GM23338 (cell line): ENCODE results near the gene LRRN1. TPM values are rescaled to one million over a fixed set of nuclear protein-coding genes. Genes with fewer than 3 reads are reported as not detected.

Source experiments
- ATAC-seq: fragments of 200-7000 bp; cut with Tn5 transposase; 3 replicates; pipeline ENCODE4 v1.9.1; 2020
- DNase-seq: peaks from one replicate; pipeline ENCODE4 v3.0.0-alpha.2; 2015; ENCODE audit warnings: low spot score
- H2AFZ ChIP-seq: fragments of 200-600 bp; sonication (generic); 2 replicates; pipeline ENCODE4 v1.8.0; 2016; ENCODE audit warnings: antibody characterized with exemption, mild to moderate bottlenecking, moderate library complexity
- H3F3A ChIP-seq: fragments of 200-600 bp; sonication (generic); replicated peaks from 2 replicates; pipeline ENCODE4 v1.8.0; 2017; ENCODE audit warnings: antibody characterized with exemption, mixed run types, low read depth
- H3K27ac ChIP-seq: fragments of 200-600 bp; sonication (generic); 2 replicates; pipeline ENCODE4 v1.6.1; 2016; ENCODE audit warnings: low read depth
- H3K27me3 ChIP-seq: fragments of 200-600 bp; sonication (generic); 2 replicates; pipeline ENCODE4 v1.8.0; 2016; ENCODE audit warnings: mild to moderate bottlenecking, mixed run types, moderate library complexity; ENCODE audit not compliant: insufficient read depth
- H3K36me3 ChIP-seq: fragments of 200-600 bp; sonication (generic); 2 replicates; pipeline ENCODE4 v1.8.0; 2016; ENCODE audit warnings: mild to moderate bottlenecking; ENCODE audit not compliant: insufficient read depth
- H3K4me1 ChIP-seq: fragments of 200-600 bp; sonication (generic); 2 replicates; pipeline ENCODE4 v1.8.0; 2016; ENCODE audit warnings: mild to moderate bottlenecking, moderate library complexity; ENCODE audit not compliant: insufficient read depth
- H3K4me2 ChIP-seq: fragments of 200-600 bp; sonication (generic); 2 replicates; pipeline ENCODE4 v1.7.1; 2017; ENCODE audit warnings: mixed run types
- H3K4me3 ChIP-seq: fragments of 200-600 bp; sonication (generic); 2 replicates; pipeline ENCODE4 v1.6.1; 2016; ENCODE audit warnings: mixed run types
- H3K79me2 ChIP-seq: fragments of 200-600 bp; sonication (generic); replicated peaks from 2 replicates; pipeline ENCODE4 v1.8.0; 2017; ENCODE audit warnings: mild to moderate bottlenecking; ENCODE audit not compliant: insufficient read depth
- H3K9me2 ChIP-seq: fragments of 200-600 bp; sonication (generic); 2 replicates; pipeline ENCODE4 v1.8.0; 2017; ENCODE audit not compliant: insufficient read depth
- H4K20me1 ChIP-seq: fragments of 200-600 bp; sonication (generic); replicated peaks from 2 replicates; pipeline ENCODE4 v1.8.0; 2017; ENCODE audit warnings: mild to moderate bottlenecking; ENCODE audit not compliant: insufficient read depth
- H3K27ac Mint-ChIP-seq: 2 replicates; pipeline ENCODE4 v1.8.0; 2020; ENCODE audit warnings: inconsistent platforms, mild to moderate bottlenecking, moderate library complexity, mixed read lengths
- H3K27me3 Mint-ChIP-seq: 3 replicates; pipeline ENCODE4 v1.8.0; 2022; ENCODE audit warnings: low read depth, mild to moderate bottlenecking, moderate library complexity, mixed read lengths, inconsistent platforms; ENCODE audit not compliant: insufficient read depth, poor library complexity
- H3K36me3 Mint-ChIP-seq: 3 replicates; pipeline ENCODE4 v1.8.0; 2021; ENCODE audit warnings: low read depth, mild to moderate bottlenecking, inconsistent platforms, moderate library complexity, mixed read lengths
- H3K4me1 Mint-ChIP-seq: 3 replicates; pipeline ENCODE4 v1.8.0; 2020; ENCODE audit warnings: mild to moderate bottlenecking, inconsistent platforms, mixed read lengths
- H3K4me3 Mint-ChIP-seq: 3 replicates; pipeline ENCODE4 v1.8.0; 2021; ENCODE audit warnings: moderate library complexity, mild to moderate bottlenecking, inconsistent platforms, mixed read lengths
- H3K9me3 Mint-ChIP-seq: 3 replicates; pipeline ENCODE4 v1.8.0; 2020; ENCODE audit warnings: moderate library complexity, mild to moderate bottlenecking, inconsistent platforms, mixed read lengths
- CREB1 ChIP-seq: fragments of 250-450 bp; sonication (Bioruptor Pico); IDR thresholded peaks from 2 replicates; pipeline ENCODE4 v1.5.0; 2020; ENCODE audit warnings: low read depth, mild to moderate bottlenecking, moderate library complexity
- CTCF ChIP-seq, 2 experiments: fragments of 200-600 bp in 1 of 2; sonication (generic) in 1 of 2; conservative IDR thresholded peaks; 2 replicates each; pipeline versions ENCODE4 v1.5.1 to v1.6.1; 2016 to 2017; ENCODE audit warnings: antibody characterized with exemption in 2 of 2, low read depth in 2 of 2, mild to moderate bottlenecking in 2 of 2, moderate library complexity in 1 of 2
- ETS1 ChIP-seq: IDR thresholded peaks from 2 replicates; pipeline ENCODE4 v1.6.1; 2016; ENCODE audit warnings: antibody characterized with exemption
- EZH2 ChIP-seq: fragments of 200-600 bp; sonication (generic); IDR thresholded peaks from one replicate; pipeline ENCODE4 v1.8.0; 2017; ENCODE audit warnings: antibody characterized with exemption, mild to moderate bottlenecking, low read depth; ENCODE audit not compliant: unreplicated experiment
- EZH2phosphoT487 ChIP-seq: fragments of 200-600 bp; sonication (generic); IDR thresholded peaks from one replicate; pipeline ENCODE4 v1.8.1; 2018; ENCODE audit warnings: antibody characterized with exemption; ENCODE audit not compliant: unreplicated experiment
- JUNB ChIP-seq: IDR thresholded peaks from one replicate; pipeline ENCODE4 v1.6.1; 2016; ENCODE audit warnings: antibody characterized with exemption; ENCODE audit not compliant: unreplicated experiment
- NANOG ChIP-seq: IDR thresholded peaks from 2 replicates; pipeline ENCODE4 v1.6.1; 2016; ENCODE audit warnings: antibody characterized with exemption, borderline replicate concordance
- POLR2AphosphoS5 ChIP-seq: IDR thresholded peaks from 2 replicates; pipeline ENCODE4 v1.6.1; 2016; ENCODE audit warnings: antibody characterized with exemption, low read depth
- REST ChIP-seq: IDR thresholded peaks from one replicate; pipeline ENCODE4 v1.6.1; 2018; ENCODE audit warnings: antibody characterized with exemption; ENCODE audit not compliant: unreplicated experiment
- STAT1 ChIP-seq: IDR thresholded peaks from one replicate; pipeline ENCODE4 v1.6.1; 2016; ENCODE audit warnings: antibody characterized with exemption; ENCODE audit not compliant: unreplicated experiment
- ZNF114 ChIP-seq: fragments of 250-450 bp; sonication (Bioruptor Pico); IDR thresholded peaks from 2 replicates; pipeline ENCODE4 v1.5.0; 2020; ENCODE audit warnings: mild to moderate bottlenecking, moderate library complexity
- ZNF331 ChIP-seq: fragments of 250-450 bp; sonication (Bioruptor Pico); IDR thresholded peaks from 2 replicates; pipeline ENCODE4 v1.5.0; 2020; ENCODE audit warnings: low read depth, mild to moderate bottlenecking, moderate library complexity
- ZNF462 ChIP-seq: fragments of 250-450 bp; sonication (Bioruptor Pico); IDR thresholded peaks from 2 replicates; pipeline ENCODE4 v1.5.0; 2020; ENCODE audit warnings: mild to moderate bottlenecking, moderate library complexity
- polyA plus RNA-seq: library from polyadenylated mRNA; unstranded; fragments of >200 nt; fragmentation: Nextera tagmentation; extraction: Ambion mirVana; gene quantifications from 2 replicates; pipeline ENCODE4 v1.2.1, GENCODE V29; 2016
- total RNA-seq: library from RNA; depleted of rRNA; stranded (reverse); fragments of >200 nt; shearing (Covaris generic); gene quantifications from 2 replicates; pipeline ENCODE4 v1.2.3, GENCODE V29; 2014

LRRN1 gene
- total and polyA plus RNA-seq, 2 experiments from 2014 or later: 85.7 to 172 TPM

- no peaks in the 10 kb centered on the region for H3K27me3 ChIP-seq
- H3K27me3 Mint-ChIP-seq: no peaks in the 10 kb centered on the region
- H3K4me3 ChIP-seq: no peak overlapping the region
- no peak overlapping the region for H3K27ac Mint-ChIP-seq
- H3K4me2 ChIP-seq: no peak overlapping the region
- no peak for TF ChIP-seq CTCF (conservative IDR thresholded peaks at IDR 0.05; ENCODE audit: low read depth in 2 of 2)
- TF ChIP-seq REST: no peak
- TF ChIP-seq EZH2phosphoT487: no peak
- TF ChIP-seq POLR2AphosphoS5: no peak
- TF ChIP-seq EZH2: no peak
- no peak for TF ChIP-seq JUNB
- TF ChIP-seq STAT1: no peak
- no peak for TF ChIP-seq ZNF114 (CRISPR knock-in tag)
- no peak for TF ChIP-seq ETS1
- no peak for TF ChIP-seq ZNF462
- no peak for TF ChIP-seq ZNF331 (CRISPR knock-in tag)
- no peak for TF ChIP-seq CREB1 (CRISPR knock-in tag)
- no peak for TF ChIP-seq NANOG
- H3F3A ChIP-seq: no peaks in the 10 kb centered on the region
- H2AFZ ChIP-seq: no peak overlapping the region
- no peak for DNase-seq
- no peaks in the 10 kb centered on the region for H3K36me3 ChIP-seq
- H3K79me2 ChIP-seq: no peaks in the 10 kb centered on the region
- H3K4me1 Mint-ChIP-seq: peaks cover 31% of the 10 kb centered on the region
- no peaks in the 10 kb centered on the region for H3K9me2 ChIP-seq
- peaks cover 24% of the 10 kb centered on the region for H3K4me1 ChIP-seq
- H4K20me1 ChIP-seq: peaks cover 12% of the 10 kb centered on the region; the same call in 1 of the 2 replicates
- no peak overlapping the region for H3K27ac ChIP-seq
- no peaks in the 10 kb centered on the region; the same call in 2 of the 3 replicates for H3K9me3 Mint-ChIP-seq
- no peak for ATAC-seq
- no peaks in the 10 kb centered on the region for H3K36me3 Mint-ChIP-seq
- no peak overlapping the region for H3K4me3 Mint-ChIP-seq
These were observed 55.8 kb downstream of the LRRN1 start for GRCh38 chr3:3855056-3855455.
